ENCODE measurements around the gene GAB3. TPM values are rescaled to one million over a fixed set of nuclear protein-coding genes. Genes with fewer than 3 reads are reported as not detected.
"Not testable (repeated sequence)": the region's sequence is repeated elsewhere in the genome, so short reads cannot be mapped to it uniquely, and the experiment has no call there.

GAB3 gene
- polyA plus RNA-seq, 1 of the 3 experiments (the other 2 are of a cell fraction) = 4.5 TPM

GRCh38 chrX:154648931-154649330 lies 101.9 kb downstream of the GAB3 start:
- TF ChIP-seq, protein P1, sequence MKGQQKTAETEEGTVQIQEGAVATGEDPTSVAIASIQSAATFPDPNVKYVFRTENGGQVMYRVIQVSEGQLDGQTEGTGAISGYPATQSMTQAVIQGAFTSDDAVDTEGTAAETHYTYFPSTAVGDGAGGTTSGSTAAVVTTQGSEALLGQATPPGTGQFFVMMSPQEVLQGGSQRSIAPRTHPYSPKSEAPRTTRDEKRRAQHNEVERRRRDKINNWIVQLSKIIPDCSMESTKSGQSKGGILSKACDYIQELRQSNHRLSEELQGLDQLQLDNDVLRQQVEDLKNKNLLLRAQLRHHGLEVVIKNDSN (IDR thresholded peaks at IDR 0.05; ENCODE audit: borderline replicate concordance, low read depth) = no peak
- TF ChIP-seq FOXJ3 (CRISPR knock-in tag; IDR thresholded peaks at IDR 0.05) (no peak), FOSL2 (IDR thresholded peaks at IDR 0.05; ENCODE audit: borderline replicate concordance, low read depth) (no peak), GABPA (IDR thresholded peaks at IDR 0.05; ENCODE audit: low read depth) (no peak), NFIC (IDR thresholded peaks at IDR 0.05; ENCODE audit: borderline replicate concordance) (no peak), RCOR1 (IDR thresholded peaks at IDR 0.05; ENCODE audit: low read length) (no peak), TAF1 (IDR thresholded peaks at IDR 0.05; ENCODE audit: borderline replicate concordance, low read depth, low read length) (no peak), EZH2phosphoT487 (IDR thresholded peaks at IDR 0.05; ENCODE audit: borderline replicate concordance, low read depth) (no peak), NRF1 (IDR thresholded peaks at IDR 0.05; ENCODE audit: low read depth, low read length) (no peak), MEF2A (IDR thresholded peaks at IDR 0.05; ENCODE audit: borderline replicate concordance, low read depth) (no peak), SIN3A (IDR thresholded peaks at IDR 0.05; ENCODE audit: borderline replicate concordance, low read depth, low read length) (no peak), IRF3 (IDR thresholded peaks at IDR 0.05; ENCODE audit: low read depth, low read length) (no peak), TEAD4 (IDR thresholded peaks at IDR 0.05; ENCODE audit: borderline replicate concordance, insufficient read depth) (no peak), CHD2 (IDR thresholded peaks at IDR 0.05; ENCODE audit: low read length, partially characterized antibody) (no peak), RAD21 (IDR thresholded peaks at IDR 0.05; ENCODE audit: low read length) (no peak), RFX5 (IDR thresholded peaks at IDR 0.05; ENCODE audit: low read length) (no peak), MAX (IDR thresholded peaks at IDR 0.05; ENCODE audit: low read depth) (no peak), FOXM1 (IDR thresholded peaks at IDR 0.05; ENCODE audit: low read depth) (no peak)
- H3K9me3 ChIP-seq = no peaks in the 10 kb centered on the region
- H3K27me3 ChIP-seq (ENCODE audit: insufficient read depth) = peaks cover 17% of the 10 kb centered on the region
- H2AFZ ChIP-seq (ENCODE audit: low read depth) = no peak overlapping the region
- 42% methylated on average over 14 of the region's 15 CpGs for whole genome bisulfite sequencing (ENCODE audit: low lambda C conversion rate)
- no peak for DNase-seq
- H3K4me3 ChIP-seq (ENCODE audit: low read depth in 2 of 2, low read length in 1 of 2) = no peak overlapping the region
- no peaks in the 10 kb centered on the region for H3F3A ChIP-seq (replicated peaks; ENCODE audit: insufficient read depth)
- no peak overlapping the region for H3K9ac ChIP-seq
- no peaks in the 10 kb centered on the region for H3K9me2 ChIP-seq
- H3K27ac ChIP-seq (ENCODE audit: low read depth in 2 of 2, low read length in 1 of 2) = no peak overlapping the region
- CTCF ChIA-PET = no interaction called here
- H3K79me2 ChIP-seq (ENCODE audit: insufficient read depth) = no peaks in the 10 kb centered on the region
- H3K4me1 ChIP-seq (ENCODE audit: control insufficient read depth in 1 of 2, insufficient read depth in 2 of 2, low read depth in 1 of 2, low read length in 1 of 2) = no peaks in the 10 kb centered on the region
- POLR2A ChIA-PET = interaction anchor here (0.6 kb wide), 1 partner anchor 106 kb away, joined by 3 read pairs; no protein-coding TSS in a partner anchor
- no peak overlapping the region for H3K4me2 ChIP-seq
- no peaks in the 10 kb centered on the region for H3K36me3 ChIP-seq (replicated peaks in 1 of 2; ENCODE audit: control insufficient read depth in 1 of 2, insufficient read depth in 2 of 2, low read length in 1 of 2)
- no peaks in the 10 kb centered on the region for H4K20me1 ChIP-seq (ENCODE audit: insufficient read depth)

DNA sequence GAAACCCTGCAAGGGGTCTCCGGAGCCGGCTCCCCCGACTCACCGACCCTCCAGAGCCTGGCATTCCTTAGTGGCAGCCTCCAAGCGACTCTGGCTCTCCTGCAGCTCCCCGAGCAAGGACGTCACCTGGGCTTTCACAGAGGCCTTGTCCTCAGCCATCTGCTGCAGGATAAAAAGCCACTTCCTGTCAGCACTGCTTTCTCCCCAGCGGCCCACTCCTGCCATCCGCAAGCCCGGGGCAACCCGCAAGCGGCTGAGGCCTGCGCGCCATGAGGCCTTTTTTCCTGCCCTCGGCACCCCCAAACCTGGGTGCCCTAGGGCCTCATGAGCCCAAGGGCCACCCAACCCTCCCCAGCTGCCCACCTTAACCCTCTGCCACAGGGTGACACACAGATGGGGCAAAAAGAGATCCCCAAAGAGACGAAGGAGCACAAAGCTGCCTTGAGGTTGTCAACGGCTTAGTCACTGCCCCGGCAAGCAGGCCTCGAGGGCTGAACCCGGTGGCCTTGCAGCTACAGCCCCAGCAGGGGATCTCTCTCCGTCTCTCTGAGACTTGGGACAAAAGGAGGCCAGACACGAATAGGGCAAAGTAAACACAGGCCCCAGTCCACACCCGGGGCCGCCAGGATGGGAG lies 105.0 kb downstream of the GAB3 start:
- peaks cover 17% of the 10 kb centered on the region for H3K27me3 ChIP-seq (ENCODE audit: insufficient read depth)
- H3F3A ChIP-seq (replicated peaks; ENCODE audit: insufficient read depth); H2AFZ ChIP-seq (ENCODE audit: low read depth); H4K20me1 ChIP-seq (ENCODE audit: insufficient read depth); H3K4me3 ChIP-seq (ENCODE audit: low read depth in 2 of 2, low read length in 1 of 2); H3K27ac ChIP-seq (ENCODE audit: low read depth in 2 of 2, low read length in 1 of 2); H3K9ac ChIP-seq; H3K4me2 ChIP-seq; H3K9me3 ChIP-seq; POLR2A ChIA-PET; H3K4me1 ChIP-seq (ENCODE audit: control insufficient read depth in 1 of 2, insufficient read depth in 2 of 2, low read depth in 1 of 2, low read length in 1 of 2); H3K36me3 ChIP-seq (replicated peaks in 1 of 2; ENCODE audit: control insufficient read depth in 1 of 2, insufficient read depth in 2 of 2, low read length in 1 of 2); H3K79me2 ChIP-seq (ENCODE audit: insufficient read depth); H3K9me2 ChIP-seq; DNase-seq; CTCF ChIA-PET: not testable (repeated sequence)
- WGBS (ENCODE audit: low lambda C conversion rate) = no CpG with 5 or more reads among the region's 24 CpGs

- H3K27me3 ChIP-seq (ENCODE audit: insufficient read depth); H3K9me3 ChIP-seq; POLR2A ChIA-PET; H3K79me2 ChIP-seq (ENCODE audit: insufficient read depth); H3K36me3 ChIP-seq (replicated peaks in 1 of 2; ENCODE audit: control insufficient read depth in 1 of 2, insufficient read depth in 2 of 2, low read length in 1 of 2); H4K20me1 ChIP-seq (ENCODE audit: insufficient read depth); DNase-seq; H3K27ac ChIP-seq (ENCODE audit: low read depth in 2 of 2, low read length in 1 of 2); H2AFZ ChIP-seq (ENCODE audit: low read depth); H3K9ac ChIP-seq; CTCF ChIA-PET; H3K4me2 ChIP-seq; H3K4me1 ChIP-seq (ENCODE audit: control insufficient read depth in 1 of 2, insufficient read depth in 2 of 2, low read depth in 1 of 2, low read length in 1 of 2); H3K9me2 ChIP-seq; H3F3A ChIP-seq (replicated peaks; ENCODE audit: insufficient read depth); H3K4me3 ChIP-seq (ENCODE audit: low read depth in 2 of 2, low read length in 1 of 2): not testable (repeated sequence)
- WGBS (ENCODE audit: low lambda C conversion rate) = no CpG with 5 or more reads among the region's 31 CpGs
Measured at GRCh38 chrX:154643708-154644107, 107.2 kb downstream of the GAB3 start.

All from SK-N-SH (cell line).